ENCODE results near the gene SLC9A1. TPM values are rescaled to one million over a fixed set of nuclear protein-coding genes. Genes with fewer than 3 reads are reported as not detected.
A peak's percentile ranks its signal among the peaks of the same experiment; 100 is the strongest.

SLC9A1 gene
- total and polyA plus RNA-seq, 10 donors: 6.0 to 40.4 (median 27.6) TPM

GRCh38 chr1:27098431-27099134 lies 56.3 kb downstream of the SLC9A1 start:
- no peak for DNase-seq
- H3K4me1 ChIP-seq: peaks cover 17 to 53% (median 36%) of the 10 kb centered on the region in 6 donors
- intact Hi-C loops (cut with DNase I; ENCODE audit: low total_unique reads): no loop called here
- 49 to 63% (median 61%) methylated on average over 14 of the region's 14 CpGs for WGBS, 5 donors
- H3K36me3 ChIP-seq: peaks cover 0 to 48% (median 21%) of the 10 kb centered on the region in 6 donors
- no peaks in the 10 kb centered on the region for H3K27me3 ChIP-seq (replicated peaks in 1 of 7)
- no peak overlapping the region for H3K4me3 ChIP-seq
- no peaks in the 10 kb centered on the region for H3K9me3 ChIP-seq
- peak overlapping the region in 7 of 8 donors; percentile 59 to 80 (median 72) for H3K27ac ChIP-seq
- TF ChIP-seq CTCF (IDR thresholded peaks at IDR 0.05 in 8 of 11, conservative IDR thresholded peaks at IDR 0.05 in 3 of 11) (no peak), POLR2AphosphoS5 (IDR thresholded peaks at IDR 0.05) (peak in 1 of 3 donors; percentile 36), POLR2A (IDR thresholded peaks at IDR 0.05) (no peak)

DNA sequence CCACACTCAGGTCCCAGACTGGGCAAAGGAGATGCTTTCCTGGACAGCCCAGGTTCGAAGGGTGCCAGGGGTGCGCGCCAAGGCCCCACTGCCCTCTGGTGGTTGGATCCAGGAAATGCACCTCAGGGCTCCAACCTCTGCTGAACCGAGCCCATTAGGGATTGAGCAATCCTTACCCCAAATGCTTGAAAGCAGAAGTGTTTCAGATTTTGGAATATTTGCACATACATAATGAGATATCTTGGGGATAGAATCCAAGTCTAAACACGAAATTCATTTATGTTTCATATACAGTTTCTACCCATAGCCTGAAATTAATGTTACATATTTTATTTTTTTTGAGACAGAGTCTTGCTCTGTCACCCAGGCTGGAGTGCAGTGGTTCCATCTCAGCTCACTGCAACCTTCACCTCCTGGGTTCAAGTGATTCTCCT lies 57.4 kb downstream of the SLC9A1 start:
- H3K4me1 ChIP-seq: peaks cover 17 to 44% (median 32%) of the 10 kb centered on the region in 6 donors
- peaks cover 0 to 37% (median 18%) of the 10 kb centered on the region in 6 donors for H3K36me3 ChIP-seq
- no peaks in the 10 kb centered on the region for H3K27me3 ChIP-seq (replicated peaks in 1 of 7)
- peak; percentile 92 for DNase-seq
- H3K27ac ChIP-seq: peak overlapping the region in 3 of 8 donors; percentile 1 to 80 (median 35)
- no peak overlapping the region for H3K4me3 ChIP-seq
- WGBS, 5 donors: 0 to 2% (median 1%) methylated on average over 5 of the region's 5 CpGs
- TF ChIP-seq POLR2A (IDR thresholded peaks at IDR 0.05): no peak
- TF ChIP-seq POLR2AphosphoS5 (IDR thresholded peaks at IDR 0.05): peak; percentile 26 to 62 (median 51)
- peak; percentile 94 to 99 (median 98) for TF ChIP-seq CTCF (IDR thresholded peaks at IDR 0.05 in 8 of 11, conservative IDR thresholded peaks at IDR 0.05 in 3 of 11)
- intact Hi-C loops (cut with DNase I; ENCODE audit: low total_unique reads): loop anchor here (2.0 kb wide), 1 partner anchor 53 kb away; no protein-coding TSS in a partner anchor
- H3K9me3 ChIP-seq: no peaks in the 10 kb centered on the region

DNA sequence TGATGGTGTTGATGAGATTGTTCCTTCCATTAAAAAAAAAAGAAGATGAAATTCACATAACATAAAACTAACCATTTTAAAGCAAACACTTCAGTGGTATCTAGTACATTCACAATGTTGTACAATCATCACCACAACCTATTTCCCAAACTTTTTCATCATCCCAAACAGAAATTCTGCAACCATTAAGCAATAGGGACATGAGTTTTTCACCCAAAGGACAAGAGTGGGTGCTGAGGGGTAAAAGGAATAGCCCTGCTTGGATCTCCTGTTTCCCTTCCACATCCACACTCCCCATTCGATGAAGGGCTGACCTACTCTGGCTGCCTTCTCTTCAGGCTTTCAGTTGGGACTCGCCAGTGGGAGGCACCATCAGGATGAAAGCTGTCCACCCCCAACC lies 59.3 kb downstream of the SLC9A1 start:
- WGBS, 5 donors: 64 to 96% (median 72%) methylated on average over 2 of the region's 2 CpGs
- intact Hi-C loops (cut with DNase I; ENCODE audit: low total_unique reads): no loop called here

More for the DNA sequence above, 59.3 kb downstream of the SLC9A1 start:
- DNase-seq: no peak
- Histone ChIP-seq H3K9me3 (no peaks in the 10 kb centered on the region), H3K4me1 (peaks cover 17 to 42% (median 30%) of the 10 kb centered on the region in 6 donors), H3K36me3 (peaks cover 0 to 17% (median 6%) of the 10 kb centered on the region in 6 donors), H3K4me3 (no peak overlapping the region), H3K27me3 (replicated peaks in 1 of 7) (no peaks in the 10 kb centered on the region), H3K27ac (peak overlapping the region in 2 of 8 donors; percentile 9 to 44)
- TF ChIP-seq CTCF (IDR thresholded peaks at IDR 0.05 in 8 of 11, conservative IDR thresholded peaks at IDR 0.05 in 3 of 11) (no peak), POLR2A (IDR thresholded peaks at IDR 0.05) (no peak), POLR2AphosphoS5 (IDR thresholded peaks at IDR 0.05) (no peak)

Data from spleen (tissue), 11 donors.